CD14-positive monocyte (primary cell): ENCODE measurements around the gene BLVRB. TPM values are rescaled to one million over a fixed set of nuclear protein-coding genes. Genes with fewer than 3 reads are reported as not detected.

Experiments used
- DNase-seq, 3 donors: peaks; one replicate each; pipeline ENCODE4 v3.0.0-alpha.2; 2011 to 2022
- H2AFZ ChIP-seq: 2 replicates; pipeline ENCODE4 v1.6.0; 2012; ENCODE audit warnings: mild to moderate bottlenecking, low read depth, low read length, inconsistent platforms; ENCODE audit not compliant: insufficient read depth, poor library complexity, severe bottlenecking
- H3K27ac ChIP-seq, 2 donors: 1 replicate in 1 of 2; 2 replicates in 1 of 2; pipeline ENCODE4 v1.5.1; 2012 to 2013; ENCODE audit warnings: low read length in 2 of 2, control low read depth in 1 of 2, inconsistent platforms in 1 of 2, low read depth in 1 of 2, mild to moderate bottlenecking in 1 of 2
- H3K27me3 ChIP-seq, 2 donors: one replicate each; pipeline versions ENCODE4 v1.6.0 to v1.6.1; 2011 to 2013; ENCODE audit warnings: low read length in 2 of 2; ENCODE audit not compliant: control insufficient read depth in 2 of 2, insufficient read depth in 2 of 2
- H3K36me3 ChIP-seq, 2 donors: replicated peaks in 1 of 2; 1 replicate in 1 of 2; 2 replicates in 1 of 2; pipeline versions ENCODE4 v1.5.1 to v1.6.1; 2012 to 2013; ENCODE audit warnings: low read length in 2 of 2, control low read depth in 1 of 2, inconsistent platforms in 1 of 2, mild to moderate bottlenecking in 1 of 2; ENCODE audit not compliant: insufficient read depth in 2 of 2, control insufficient read depth in 1 of 2
- H3K4me1 ChIP-seq, 2 donors: 1 replicate in 1 of 2; 2 replicates in 1 of 2; pipeline versions ENCODE4 v1.5.1 to v1.6.1; 2012 to 2013; ENCODE audit warnings: low read length in 2 of 2, control low read depth in 1 of 2, inconsistent platforms in 1 of 2, mild to moderate bottlenecking in 1 of 2, moderate library complexity in 1 of 2; ENCODE audit not compliant: insufficient read depth in 2 of 2, control insufficient read depth in 1 of 2
- H3K4me2 ChIP-seq: replicated peaks from 2 replicates; pipeline ENCODE3; 2012; ENCODE audit warnings: low read length, moderate library complexity, mild to moderate bottlenecking; ENCODE audit not compliant: poor library complexity, severe bottlenecking; ENCODE audit errors: extremely low read depth
- H3K4me3 ChIP-seq, 3 experiments: fragments of 200-600 bp in 1 of 3; sonication (generic) in 1 of 3; replicated peaks in 1 of 3; 1 replicate in 2 of 3; 2 replicates in 1 of 3; pipeline ENCODE4 v1.5.1; 2011 to 2013; ENCODE audit warnings: low read length in 3 of 3, mild to moderate bottlenecking in 3 of 3, control low read depth in 2 of 3, low read depth in 2 of 3, inconsistent platforms in 1 of 3, moderate library complexity in 1 of 3
- H3K79me2 ChIP-seq: 2 replicates; pipeline ENCODE4 v1.6.0; 2012; ENCODE audit warnings: mild to moderate bottlenecking, control low read depth, inconsistent platforms, low read length, moderate library complexity; ENCODE audit not compliant: insufficient read depth
- H3K9ac ChIP-seq: 2 replicates; pipeline ENCODE4 v1.6.0; 2017; ENCODE audit warnings: low read length, mild to moderate bottlenecking; ENCODE audit not compliant: insufficient read depth, poor library complexity, severe bottlenecking
- H3K9me3 ChIP-seq, 2 donors: replicated peaks in 1 of 2; 1 replicate in 1 of 2; 2 replicates in 1 of 2; pipeline versions ENCODE4 v1.5.1 to v1.6.1; 2012 to 2013; ENCODE audit warnings: low read length in 2 of 2, control low read depth in 1 of 2; ENCODE audit not compliant: control insufficient read depth in 1 of 2, insufficient read depth in 1 of 2
- H4K20me1 ChIP-seq: 2 replicates; pipeline ENCODE4 v1.6.0; 2012; ENCODE audit warnings: mild to moderate bottlenecking, low read length, control low read depth, moderate library complexity; ENCODE audit not compliant: insufficient read depth
- H3K27ac Mint-ChIP-seq, 7 donors: one replicate each; pipeline ENCODE4 v1.8.0; 2020; ENCODE audit warnings: mild to moderate bottlenecking in 7 of 7, mixed read lengths in 7 of 7, moderate library complexity in 6 of 7, inconsistent platforms in 2 of 7
- H3K27me3 Mint-ChIP-seq, 3 donors: one replicate each; pipeline ENCODE4 v1.8.0; 2021 to 2022; ENCODE audit warnings: low read depth in 3 of 3, mild to moderate bottlenecking in 3 of 3, mixed read lengths in 3 of 3, moderate library complexity in 3 of 3, inconsistent platforms in 1 of 3
- H3K36me3 Mint-ChIP-seq, 2 donors: one replicate each; pipeline ENCODE4 v1.8.0; 2020; ENCODE audit warnings: mixed read lengths in 2 of 2, inconsistent platforms in 1 of 2, mild to moderate bottlenecking in 1 of 2
- H3K4me1 Mint-ChIP-seq: one replicate; pipeline ENCODE4 v1.8.0; 2020; ENCODE audit warnings: mild to moderate bottlenecking, mixed read lengths
- H3K4me3 Mint-ChIP-seq, 2 donors: one replicate each; pipeline ENCODE4 v1.8.0; 2020; ENCODE audit warnings: mild to moderate bottlenecking in 2 of 2, mixed read lengths in 2 of 2, moderate library complexity in 1 of 2
- H3K9me3 Mint-ChIP-seq, 7 donors: one replicate each; pipeline ENCODE4 v1.8.0; 2020 to 2022; ENCODE audit warnings: mixed read lengths in 7 of 7, mild to moderate bottlenecking in 6 of 7, moderate library complexity in 6 of 7, inconsistent platforms in 2 of 7
- CTCF ChIP-seq: fragments of 200-600 bp; IDR thresholded peaks from one replicate; pipeline ENCODE4 v1.8.0; 2022; ENCODE audit warnings: antibody characterized with exemption, mild to moderate bottlenecking
- WGBS: methylation state at CpG from one replicate; pipeline ENCODE4 v1.1.5; 2013; ENCODE audit warnings: missing lambda C conversion rate; ENCODE audit not compliant: insufficient coverage; 5-methylcytosine and 5-hydroxymethylcytosine counted together
- intact Hi-C, 2 donors: fragments of 100-400 bp; cut with micrococcal nuclease; formaldehyde crosslinking; loops; one replicate each; pipeline versions ENCODE4 v1.15.0 to v1.15.1; 2023
- polyA plus RNA-seq, 3 donors: library from polyadenylated mRNA; depleted of rRNA in 1 of 3; unstranded in 2 of 3; stranded (reverse) in 1 of 3; fragments of 300-500 nt in 2 of 3; fragments of >200 nt in 1 of 3; fragmentation: Illumina TruSeq in 2 of 3; gene quantifications; 1 replicate in 2 of 3; 2 replicates in 1 of 3; pipeline ENCODE4 v1.2.3, GENCODE V29; 2012 to 2021

The BLVRB gene
- polyA plus RNA-seq, 3 donors: 299 to 625 (median 601) TPM

GRCh38 chr19:40416918-40417642 is 48.5 kb downstream of the BLVRB start:
- peaks cover 4 to 8% (median 4%) of the 10 kb centered on the region in 3 donors for H3K27me3 Mint-ChIP-seq
- peak overlapping the region; percentile 46 to 82 (median 73) for H3K27ac Mint-ChIP-seq
- H3K36me3 Mint-ChIP-seq: peaks cover under 1 to 1% of the 10 kb centered on the region in 2 donors
- peaks cover 34 to 49% of the 10 kb centered on the region in 2 donors for H3K4me1 ChIP-seq
- intact Hi-C loops: no loop called here
- DNase-seq: peak; percentile 26 to 44 (median 34)
- 8% methylated on average over 12 of the region's 16 CpGs for WGBS
- H3K4me3 ChIP-seq: peak overlapping the region in 1 of 3 experiments; percentile 42
- H3K4me1 Mint-ChIP-seq: peaks cover 46% of the 10 kb centered on the region
- H3K27me3 ChIP-seq: no peaks in the 10 kb centered on the region
- H3K9ac ChIP-seq: peak overlapping the region; percentile 10
- peak overlapping the region; percentile 50 to 80 for H3K4me3 Mint-ChIP-seq
- H3K9me3 Mint-ChIP-seq: peaks cover 0 to 3% (median 0%) of the 10 kb centered on the region in 7 donors
- peak overlapping the region; percentile 21 to 61 for H3K27ac ChIP-seq
- peaks cover 5% of the 10 kb centered on the region for H3K79me2 ChIP-seq
- peak overlapping the region; percentile 61 for H3K4me2 ChIP-seq
- peak overlapping the region; percentile 77 for H2AFZ ChIP-seq
- H3K9me3 ChIP-seq: no peaks in the 10 kb centered on the region
- H3K36me3 ChIP-seq: no peaks in the 10 kb centered on the region
- H4K20me1 ChIP-seq: no peaks in the 10 kb centered on the region
- no peak for TF ChIP-seq CTCF

- Histone ChIP-seq H3K4me2 (no peak overlapping the region), H4K20me1 (no peaks in the 10 kb centered on the region), H3K36me3 (no peaks in the 10 kb centered on the region), H3K4me3 (no peak overlapping the region), H3K79me2 (no peaks in the 10 kb centered on the region), H3K27ac (no peak overlapping the region), H3K27me3 (no peaks in the 10 kb centered on the region), H3K4me1 (peaks cover 31 to 39% of the 10 kb centered on the region in 2 donors), H3K9ac (no peak overlapping the region), H3K9me3 (no peaks in the 10 kb centered on the region), H2AFZ (no peak overlapping the region)
- peaks cover 4 to 10% (median 10%) of the 10 kb centered on the region in 3 donors for H3K27me3 Mint-ChIP-seq
- peak in 2 of 3 donors; percentile 16 to 51 for DNase-seq
- TF ChIP-seq CTCF: no peak
- H3K9me3 Mint-ChIP-seq: peaks cover 0 to 3% (median 0%) of the 10 kb centered on the region in 7 donors
- no peaks in the 10 kb centered on the region for H3K36me3 Mint-ChIP-seq
- intact Hi-C loops: no loop called here
- H3K4me3 Mint-ChIP-seq: no peak overlapping the region
- peaks cover 49% of the 10 kb centered on the region for H3K4me1 Mint-ChIP-seq
- peak overlapping the region in 4 of 7 donors; percentile 35 to 76 (median 48) for H3K27ac Mint-ChIP-seq
- 95% methylated on average over 2 of the region's 2 CpGs for WGBS
These were observed 49.8 kb downstream of the BLVRB start for GRCh38 chr19:40415768-40416167.
